HepG2 (cell line): ENCODE data around the gene POLR3K. TPM values are rescaled to one million over a fixed set of nuclear protein-coding genes. Genes with fewer than 3 reads are reported as not detected.

ENCODE experiments used
- DDIT3 ChIP-seq: sonication (generic); formaldehyde crosslinking; IDR thresholded peaks from 2 replicates; pipeline ENCODE4 v1.4.0; 2020; ENCODE audit warnings: mild to moderate bottlenecking, missing genetic modification reagents
- ELF4 ChIP-seq: sonication (generic); formaldehyde crosslinking; IDR thresholded peaks from 2 replicates; pipeline ENCODE4 v1.5.0; 2020; ENCODE audit warnings: missing genetic modification reagents, mild to moderate bottlenecking, moderate library complexity, borderline replicate concordance
- GABPA ChIP-seq, 2 experiments: IDR thresholded peaks; 2 replicates each; pipeline ENCODE4 v1.6.1; 2011 to 2016; ENCODE audit warnings: low read depth in 2 of 2, low read length in 1 of 2, missing biosample characterization in 1 of 2, missing genetic modification characterization in 1 of 2
- NFYB ChIP-seq: sonication (generic); formaldehyde crosslinking; IDR thresholded peaks from 2 replicates; pipeline ENCODE4 v1.4.0; 2020; ENCODE audit warnings: missing genetic modification reagents
- POGZ ChIP-seq: sonication (generic); formaldehyde crosslinking; IDR thresholded peaks from 2 replicates; pipeline ENCODE4 v1.4.0; 2020; ENCODE audit warnings: mild to moderate bottlenecking, missing genetic modification reagents
- SOX13 ChIP-seq, 3 experiments: fragments of 450-650 bp in 1 of 3; sonication (generic) in 1 of 3; formaldehyde crosslinking in 1 of 3; IDR thresholded peaks in 2 of 3; conservative IDR thresholded peaks in 1 of 3; 2 replicates each; pipeline versions ENCODE4 v1.5.0 to v1.6.1; 2016 to 2020; ENCODE audit warnings: antibody characterized with exemption in 1 of 3, mild to moderate bottlenecking in 1 of 3, missing compliant biosample characterization in 1 of 3, missing genetic modification reagents in 1 of 3, moderate library complexity in 1 of 3
- TCF12 ChIP-seq, 2 experiments: fragments of 450-650 bp in 1 of 2; sonication (generic) in 1 of 2; formaldehyde crosslinking in 1 of 2; IDR thresholded peaks; 2 replicates each; pipeline versions ENCODE4 v1.6.1 to v1.8.0; 2017 to 2022; ENCODE audit warnings: antibody characterized with exemption in 1 of 2, mild to moderate bottlenecking in 1 of 2, missing genetic modification reagents in 1 of 2, moderate library complexity in 1 of 2
- ZNF30 ChIP-seq: sonication (generic); formaldehyde crosslinking; IDR thresholded peaks from 2 replicates; pipeline ENCODE4 v1.5.0; 2020; ENCODE audit warnings: mild to moderate bottlenecking, missing genetic modification reagents
- polyA plus RNA-seq, 8 experiments: library from polyadenylated mRNA; depleted of rRNA in 3 of 8; stranded (reverse) in 7 of 8; unstranded in 1 of 8; fragments of >200 nt; fragmentation: Illumina TruSeq in 4 of 8; extraction: Trizol in 4 of 8; gene quantifications; 2 replicates each; pipeline versions ENCODE4 v1.2.1 to v1.2.3, GENCODE V29; 2011 to 2016; ENCODE audit warnings: low read depth in 4 of 8, missing spikeins in 1 of 8, mixed read lengths in 1 of 8; ENCODE audit not compliant: insufficient read depth in 1 of 8
- total RNA-seq, 5 experiments: library from RNA; depleted of rRNA; stranded (reverse); fragments of >200 nt; fragmentation: Illumina TruSeq; extraction: Trizol; gene quantifications; 2 replicates each; pipeline ENCODE4 v1.2.3, GENCODE V29; 2016; ENCODE audit warnings: low read depth in 1 of 5
- TF ChIP-seq, protein P1 (sequence below): sonication (generic); formaldehyde crosslinking; IDR thresholded peaks from 2 replicates; pipeline ENCODE4 v1.4.0; 2020; ENCODE audit warnings: mild to moderate bottlenecking, missing genetic modification reagents, borderline replicate concordance
- TF ChIP-seq, protein P2 (sequence below): sonication (generic); formaldehyde crosslinking; IDR thresholded peaks from 2 replicates; pipeline ENCODE4 v1.4.0; 2020; ENCODE audit warnings: missing genetic modification reagents, mild to moderate bottlenecking, borderline replicate concordance
- TF ChIP-seq, protein P3 (sequence below): sonication (generic); formaldehyde crosslinking; IDR thresholded peaks from 2 replicates; pipeline ENCODE4 v1.5.0; 2020; ENCODE audit warnings: mild to moderate bottlenecking, missing genetic modification reagents, borderline replicate concordance

The POLR3K gene
- total and polyA plus RNA-seq, 2 of the 13 experiments (the other 11 are each of a cell fraction or from before 2014, with no cell fraction given), result 14.8 to 18.8 TPM

DNA sequence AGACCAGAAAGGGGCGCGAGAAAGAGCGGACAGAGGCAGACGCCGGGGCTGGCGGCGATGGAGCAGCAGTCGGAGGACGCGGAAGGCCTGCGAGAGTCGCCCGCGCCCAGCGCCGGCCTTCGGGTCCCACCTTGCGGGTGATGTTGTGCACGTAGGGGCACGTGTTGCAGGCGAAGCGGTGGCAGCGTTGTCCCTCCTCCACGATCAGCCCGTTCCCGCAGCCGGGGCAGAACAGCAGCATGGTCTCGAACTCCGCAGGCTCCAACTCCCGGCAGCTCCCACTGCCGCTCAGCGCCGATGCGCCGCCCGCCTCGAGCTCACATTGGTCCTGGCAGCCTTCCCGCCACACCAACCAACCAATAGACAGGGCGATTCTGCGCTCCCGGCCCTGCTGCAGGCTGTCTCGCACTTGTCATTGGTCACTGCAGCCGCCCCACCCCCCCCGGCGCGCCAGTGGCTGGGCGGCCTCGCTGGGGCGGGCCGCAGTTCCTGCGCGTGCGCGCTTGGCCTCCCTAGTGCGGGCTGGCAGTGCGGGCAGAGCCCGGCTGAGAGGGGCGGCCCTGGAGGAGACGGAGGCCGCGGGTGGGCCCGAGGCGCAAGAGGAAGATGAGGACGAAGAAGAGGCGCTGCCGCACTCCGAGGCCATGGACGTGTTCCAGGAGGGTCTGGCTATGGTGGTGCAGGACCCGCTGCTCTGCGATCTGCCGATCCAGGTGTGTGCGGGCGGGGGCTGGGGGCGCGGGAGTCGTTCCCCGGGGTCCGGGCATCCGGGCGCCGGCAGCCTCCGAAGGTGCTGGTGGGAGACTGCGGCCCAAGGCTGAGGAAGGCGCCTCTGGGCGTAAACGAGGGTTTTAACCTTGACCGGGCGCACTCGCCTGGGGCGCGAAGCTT, at the start of gene POLR3K, which contains the start of gene SNRNP25 (continued):
- TF ChIP-seq, protein P1, sequence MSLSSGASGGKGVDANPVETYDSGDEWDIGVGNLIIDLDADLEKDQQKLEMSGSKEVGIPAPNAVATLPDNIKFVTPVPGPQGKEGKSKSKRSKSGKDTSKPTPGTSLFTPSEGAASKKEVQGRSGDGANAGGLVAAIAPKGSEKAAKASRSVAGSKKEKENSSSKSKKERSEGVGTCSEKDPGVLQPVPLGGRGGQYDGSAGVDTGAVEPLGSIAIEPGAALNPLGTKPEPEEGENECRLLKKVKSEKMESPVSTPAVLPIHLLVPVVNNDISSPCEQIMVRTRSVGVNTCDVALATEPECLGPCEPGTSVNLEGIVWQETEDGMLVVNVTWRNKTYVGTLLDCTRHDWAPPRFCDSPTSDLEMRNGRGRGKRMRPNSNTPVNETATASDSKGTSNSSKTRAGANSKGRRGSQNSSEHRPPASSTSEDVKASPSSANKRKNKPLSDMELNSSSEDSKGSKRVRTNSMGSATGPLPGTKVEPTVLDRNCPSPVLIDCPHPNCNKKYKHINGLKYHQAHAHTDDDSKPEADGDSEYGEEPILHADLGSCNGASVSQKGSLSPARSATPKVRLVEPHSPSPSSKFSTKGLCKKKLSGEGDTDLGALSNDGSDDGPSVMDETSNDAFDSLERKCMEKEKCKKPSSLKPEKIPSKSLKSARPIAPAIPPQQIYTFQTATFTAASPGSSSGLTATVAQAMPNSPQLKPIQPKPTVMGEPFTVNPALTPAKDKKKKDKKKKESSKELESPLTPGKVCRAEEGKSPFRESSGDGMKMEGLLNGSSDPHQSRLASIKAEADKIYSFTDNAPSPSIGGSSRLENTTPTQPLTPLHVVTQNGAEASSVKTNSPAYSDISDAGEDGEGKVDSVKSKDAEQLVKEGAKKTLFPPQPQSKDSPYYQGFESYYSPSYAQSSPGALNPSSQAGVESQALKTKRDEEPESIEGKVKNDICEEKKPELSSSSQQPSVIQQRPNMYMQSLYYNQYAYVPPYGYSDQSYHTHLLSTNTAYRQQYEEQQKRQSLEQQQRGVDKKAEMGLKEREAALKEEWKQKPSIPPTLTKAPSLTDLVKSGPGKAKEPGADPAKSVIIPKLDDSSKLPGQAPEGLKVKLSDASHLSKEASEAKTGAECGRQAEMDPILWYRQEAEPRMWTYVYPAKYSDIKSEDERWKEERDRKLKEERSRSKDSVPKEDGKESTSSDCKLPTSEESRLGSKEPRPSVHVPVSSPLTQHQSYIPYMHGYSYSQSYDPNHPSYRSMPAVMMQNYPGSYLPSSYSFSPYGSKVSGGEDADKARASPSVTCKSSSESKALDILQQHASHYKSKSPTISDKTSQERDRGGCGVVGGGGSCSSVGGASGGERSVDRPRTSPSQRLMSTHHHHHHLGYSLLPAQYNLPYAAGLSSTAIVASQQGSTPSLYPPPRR (CRISPR knock-in tag), result no peak; the same call in 1 of the 2 replicates
- TF ChIP-seq ELF4 (CRISPR knock-in tag), result peak; percentile 79; the same call in 1 of the 2 replicates
- peak; percentile 96 for TF ChIP-seq NFYB (CRISPR knock-in tag)
- TF ChIP-seq, protein P2, sequence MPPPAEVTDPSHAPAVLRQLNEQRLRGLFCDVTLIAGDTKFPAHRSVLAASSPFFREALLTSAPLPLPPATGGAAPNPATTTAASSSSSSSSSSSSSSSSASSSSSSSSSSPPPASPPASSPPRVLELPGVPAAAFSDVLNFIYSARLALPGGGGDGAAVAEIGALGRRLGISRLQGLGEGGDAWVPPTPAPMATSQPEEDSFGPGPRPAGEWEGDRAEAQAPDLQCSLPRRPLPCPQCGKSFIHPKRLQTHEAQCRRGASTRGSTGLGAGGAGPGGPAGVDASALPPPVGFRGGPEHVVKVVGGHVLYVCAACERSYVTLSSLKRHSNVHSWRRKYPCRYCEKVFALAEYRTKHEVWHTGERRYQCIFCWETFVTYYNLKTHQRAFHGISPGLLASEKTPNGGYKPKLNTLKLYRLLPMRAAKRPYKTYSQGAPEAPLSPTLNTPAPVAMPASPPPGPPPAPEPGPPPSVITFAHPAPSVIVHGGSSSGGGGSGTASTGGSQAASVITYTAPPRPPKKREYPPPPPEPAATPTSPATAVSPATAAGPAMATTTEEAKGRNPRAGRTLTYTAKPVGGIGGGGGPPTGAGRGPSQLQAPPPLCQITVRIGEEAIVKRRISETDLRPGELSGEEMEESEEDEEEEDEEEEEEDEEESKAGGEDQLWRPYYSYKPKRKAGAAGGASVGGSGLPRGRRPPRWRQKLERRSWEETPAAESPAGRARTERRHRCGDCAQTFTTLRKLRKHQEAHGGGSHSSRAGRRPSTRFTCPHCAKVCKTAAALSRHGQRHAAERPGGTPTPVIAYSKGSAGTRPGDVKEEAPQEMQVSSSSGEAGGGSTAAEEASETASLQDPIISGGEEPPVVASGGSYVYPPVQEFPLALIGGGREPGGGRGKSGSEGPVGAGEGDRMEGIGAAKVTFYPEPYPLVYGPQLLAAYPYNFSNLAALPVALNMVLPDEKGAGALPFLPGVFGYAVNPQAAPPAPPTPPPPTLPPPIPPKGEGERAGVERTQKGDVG (CRISPR knock-in tag), result 0 out of 2 replicates have a peak, but pooled peaks have one; percentile 57
- no peak for TF ChIP-seq TCF12 (IDR thresholded peaks at IDR 0.05)
- no peak for TF ChIP-seq TCF12 (CRISPR knock-in tag; IDR thresholded peaks at IDR 0.05)
- TF ChIP-seq, protein P3, sequence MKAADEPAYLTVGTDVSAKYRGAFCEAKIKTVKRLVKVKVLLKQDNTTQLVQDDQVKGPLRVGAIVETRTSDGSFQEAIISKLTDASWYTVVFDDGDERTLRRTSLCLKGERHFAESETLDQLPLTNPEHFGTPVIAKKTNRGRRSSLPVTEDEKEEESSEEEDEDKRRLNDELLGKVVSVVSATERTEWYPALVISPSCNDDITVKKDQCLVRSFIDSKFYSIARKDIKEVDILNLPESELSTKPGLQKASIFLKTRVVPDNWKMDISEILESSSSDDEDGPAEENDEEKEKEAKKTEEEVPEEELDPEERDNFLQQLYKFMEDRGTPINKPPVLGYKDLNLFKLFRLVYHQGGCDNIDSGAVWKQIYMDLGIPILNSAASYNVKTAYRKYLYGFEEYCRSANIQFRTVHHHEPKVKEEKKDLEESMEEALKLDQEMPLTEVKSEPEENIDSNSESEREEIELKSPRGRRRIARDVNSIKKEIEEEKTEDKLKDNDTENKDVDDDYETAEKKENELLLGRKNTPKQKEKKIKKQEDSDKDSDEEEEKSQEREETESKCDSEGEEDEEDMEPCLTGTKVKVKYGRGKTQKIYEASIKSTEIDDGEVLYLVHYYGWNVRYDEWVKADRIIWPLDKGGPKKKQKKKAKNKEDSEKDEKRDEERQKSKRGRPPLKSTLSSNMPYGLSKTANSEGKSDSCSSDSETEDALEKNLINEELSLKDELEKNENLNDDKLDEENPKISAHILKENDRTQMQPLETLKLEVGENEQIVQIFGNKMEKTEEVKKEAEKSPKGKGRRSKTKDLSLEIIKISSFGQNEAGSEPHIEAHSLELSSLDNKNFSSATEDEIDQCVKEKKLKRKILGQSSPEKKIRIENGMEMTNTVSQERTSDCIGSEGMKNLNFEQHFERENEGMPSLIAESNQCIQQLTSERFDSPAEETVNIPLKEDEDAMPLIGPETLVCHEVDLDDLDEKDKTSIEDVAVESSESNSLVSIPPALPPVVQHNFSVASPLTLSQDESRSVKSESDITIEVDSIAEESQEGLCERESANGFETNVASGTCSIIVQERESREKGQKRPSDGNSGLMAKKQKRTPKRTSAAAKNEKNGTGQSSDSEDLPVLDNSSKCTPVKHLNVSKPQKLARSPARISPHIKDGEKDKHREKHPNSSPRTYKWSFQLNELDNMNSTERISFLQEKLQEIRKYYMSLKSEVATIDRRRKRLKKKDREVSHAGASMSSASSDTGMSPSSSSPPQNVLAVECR (CRISPR knock-in tag), result peak; percentile 93
- TF ChIP-seq POGZ (CRISPR knock-in tag), result peak; percentile 28
- no peak for TF ChIP-seq GABPA (IDR thresholded peaks at IDR 0.05; ENCODE audit: low read depth, low read length)
- TF ChIP-seq GABPA (CRISPR knock-in tag; IDR thresholded peaks at IDR 0.05; ENCODE audit: low read depth), result no peak
- TF ChIP-seq DDIT3 (CRISPR knock-in tag), result no peak
- no peak for TF ChIP-seq SOX13 (IDR thresholded peaks at IDR 0.05)
- no peak for TF ChIP-seq SOX13 (CRISPR knock-in tag; conservative IDR thresholded peaks at IDR 0.05 in 1 of 2, IDR thresholded peaks at IDR 0.05 in 1 of 2)
- 0 out of 2 replicates have a peak, but pooled peaks have one; percentile 54 for TF ChIP-seq ZNF30 (CRISPR knock-in tag)
